Naive B cell (primary cell): ENCODE measurements around the gene GRM3. TPM values are rescaled to one million over a fixed set of nuclear protein-coding genes. Genes with fewer than 3 reads are reported as not detected.
A peak's percentile ranks its signal among the peaks of the same experiment; 100 is the strongest.

Source experiments
- ATAC-seq, 2 donors: fragments of 150-1000 bp; cut with Tn5 transposase; 2 replicates each; pipeline ENCODE4 v1.10.0; 2021; ENCODE audit warnings: low read depth in 2 of 2, mild to moderate bottlenecking in 2 of 2, moderate library complexity in 2 of 2
- DNase-seq: peaks from one replicate; pipeline ENCODE4 v3.0.0; 2022
- H3K27ac Mint-ChIP-seq, 6 donors: one replicate each; pipeline ENCODE4 v1.8.0; 2020 to 2022; ENCODE audit warnings: mild to moderate bottlenecking in 6 of 6, mixed read lengths in 6 of 6, moderate library complexity in 5 of 6, inconsistent platforms in 2 of 6
- H3K27me3 Mint-ChIP-seq, 3 donors: one replicate each; pipeline ENCODE4 v1.8.0; 2021 to 2022; ENCODE audit warnings: mixed read lengths in 3 of 3, mild to moderate bottlenecking in 1 of 3
- H3K36me3 Mint-ChIP-seq, 2 donors: one replicate each; pipeline ENCODE4 v1.8.0; 2020 to 2022; ENCODE audit warnings: mixed read lengths in 2 of 2, inconsistent platforms in 1 of 2, mild to moderate bottlenecking in 1 of 2
- H3K4me1 Mint-ChIP-seq, 3 donors: one replicate each; pipeline ENCODE4 v1.8.0; 2020 to 2022; ENCODE audit warnings: mixed read lengths in 3 of 3, inconsistent platforms in 1 of 3, mild to moderate bottlenecking in 1 of 3, moderate library complexity in 1 of 3
- H3K4me3 Mint-ChIP-seq, 8 donors: one replicate each; pipeline ENCODE4 v1.8.0; 2020 to 2022; ENCODE audit warnings: mild to moderate bottlenecking in 8 of 8, mixed read lengths in 8 of 8, moderate library complexity in 8 of 8, inconsistent platforms in 2 of 8
- H3K9me3 Mint-ChIP-seq, 7 donors: one replicate each; pipeline ENCODE4 v1.8.0; 2020 to 2022; ENCODE audit warnings: mixed read lengths in 7 of 7, mild to moderate bottlenecking in 5 of 7, inconsistent platforms in 2 of 7, moderate library complexity in 1 of 7
- polyA plus RNA-seq, 6 donors: library from polyadenylated mRNA; unstranded; fragments of 300-500 nt; fragmentation: Illumina TruSeq; gene quantifications; one replicate each; pipeline ENCODE4 v1.2.3, GENCODE V29; 2021; ENCODE audit warnings: low read depth in 6 of 6

Gene GRM3
- polyA plus RNA-seq, 6 donors from 2014 or later = 0.05 to 0.06 TPM; not detected in 4

DNA sequence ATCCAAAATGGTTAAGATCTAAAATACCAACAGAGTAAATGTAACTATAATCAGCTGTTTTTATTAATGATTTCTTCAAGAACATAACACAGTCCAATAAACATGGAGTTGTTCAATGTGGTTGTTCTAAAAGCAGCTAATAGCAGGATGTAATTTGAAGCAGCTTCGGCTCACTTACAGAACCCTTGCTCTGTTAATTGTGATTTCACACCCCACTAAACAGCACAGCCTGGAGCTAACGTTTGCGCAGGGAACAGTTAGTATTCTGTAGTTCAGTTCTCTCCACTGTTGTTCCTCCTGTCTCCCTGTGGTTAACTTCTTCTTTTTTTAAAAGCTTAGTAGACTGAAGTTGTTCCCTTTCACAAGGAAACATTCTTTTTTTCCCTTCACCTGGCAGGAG is 104.0 kb downstream of the GRM3 start:
- Mint-ChIP-seq H3K4me3 (no peak overlapping the region), H3K4me1 (no peaks in the 10 kb centered on the region), H3K27ac (no peak overlapping the region), H3K9me3 (peaks cover 0 to 4% (median 0%) of the 10 kb centered on the region in 7 donors), H3K27me3 (no peaks in the 10 kb centered on the region), H3K36me3 (no peaks in the 10 kb centered on the region)
- DNase-seq (no peak), ATAC-seq (no peak)

DNA sequence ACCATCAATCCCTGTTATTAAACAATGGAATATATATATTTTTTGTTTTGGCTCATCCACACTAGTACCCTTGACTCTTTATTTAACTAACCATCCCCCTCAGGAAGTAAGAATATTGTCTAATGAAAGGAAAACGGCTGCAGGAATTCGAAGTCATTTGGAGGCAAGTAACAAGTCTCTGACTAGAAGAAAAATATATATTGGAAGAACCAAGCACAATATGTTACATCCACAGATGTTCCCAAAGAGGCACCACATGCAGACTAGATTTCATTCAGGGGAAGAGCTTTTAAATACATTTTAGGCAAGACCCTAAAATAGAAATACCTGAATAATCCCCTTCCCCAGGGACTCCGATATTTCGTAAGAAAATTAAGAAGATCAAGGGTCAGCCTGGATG is 104.5 kb downstream of the GRM3 start:
- Mint-ChIP-seq H3K27me3 (no peaks in the 10 kb centered on the region), H3K27ac (no peak overlapping the region), H3K9me3 (peaks cover 0 to 4% (median 0%) of the 10 kb centered on the region in 7 donors), H3K36me3 (no peaks in the 10 kb centered on the region), H3K4me3 (no peak overlapping the region), H3K4me1 (no peaks in the 10 kb centered on the region)
- DNase-seq (no peak), ATAC-seq (no peak)

DNA sequence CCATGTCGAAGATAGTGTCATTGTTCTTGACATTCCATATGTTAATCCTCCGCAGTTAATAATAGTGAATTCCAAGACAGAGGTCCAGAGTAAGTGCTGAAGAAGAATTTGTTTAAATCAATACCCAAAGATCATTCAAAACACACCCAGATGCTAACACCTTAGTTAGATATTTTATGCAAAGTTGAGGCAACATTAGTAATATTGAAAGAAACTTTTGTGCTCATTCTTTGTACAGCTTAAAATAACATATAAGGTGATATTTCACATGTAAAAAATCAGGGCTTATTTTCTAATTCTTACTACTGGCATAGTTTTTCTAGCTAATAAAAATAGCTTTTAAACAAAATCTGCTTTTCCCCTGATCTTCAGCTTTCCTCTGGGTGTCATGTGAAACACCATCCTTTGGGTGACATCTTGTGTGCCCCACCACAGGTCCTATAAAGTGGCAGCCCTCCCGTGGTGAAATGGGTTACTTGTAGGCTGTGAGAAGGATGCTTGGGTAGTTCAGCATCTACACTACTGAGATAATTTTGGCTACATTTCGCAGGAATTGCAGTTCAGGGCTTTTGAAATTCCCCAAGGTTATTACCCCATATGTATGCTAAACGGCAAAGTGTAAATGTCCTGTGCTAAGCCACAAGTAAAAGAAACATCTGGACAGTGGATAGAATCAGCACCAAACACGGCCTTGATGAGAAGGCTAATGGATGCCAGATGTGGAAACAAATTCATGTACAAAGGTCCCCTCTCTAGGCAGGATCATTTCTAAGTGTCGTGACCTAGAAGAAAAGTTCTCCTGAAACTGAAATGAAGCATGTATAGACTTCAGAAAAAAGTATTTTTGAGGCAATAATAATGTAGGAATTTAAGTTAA is 105.4 kb downstream of the GRM3 start:
- H3K4me3 Mint-ChIP-seq = no peak overlapping the region
- H3K27ac Mint-ChIP-seq = no peak overlapping the region
- H3K9me3 Mint-ChIP-seq = peaks cover 0 to 4% (median 0%) of the 10 kb centered on the region in 7 donors
- no peaks in the 10 kb centered on the region for H3K27me3 Mint-ChIP-seq
- ATAC-seq (no peak), DNase-seq (no peak)
- H3K36me3 Mint-ChIP-seq = no peaks in the 10 kb centered on the region
- H3K4me1 Mint-ChIP-seq = no peaks in the 10 kb centered on the region

DNA sequence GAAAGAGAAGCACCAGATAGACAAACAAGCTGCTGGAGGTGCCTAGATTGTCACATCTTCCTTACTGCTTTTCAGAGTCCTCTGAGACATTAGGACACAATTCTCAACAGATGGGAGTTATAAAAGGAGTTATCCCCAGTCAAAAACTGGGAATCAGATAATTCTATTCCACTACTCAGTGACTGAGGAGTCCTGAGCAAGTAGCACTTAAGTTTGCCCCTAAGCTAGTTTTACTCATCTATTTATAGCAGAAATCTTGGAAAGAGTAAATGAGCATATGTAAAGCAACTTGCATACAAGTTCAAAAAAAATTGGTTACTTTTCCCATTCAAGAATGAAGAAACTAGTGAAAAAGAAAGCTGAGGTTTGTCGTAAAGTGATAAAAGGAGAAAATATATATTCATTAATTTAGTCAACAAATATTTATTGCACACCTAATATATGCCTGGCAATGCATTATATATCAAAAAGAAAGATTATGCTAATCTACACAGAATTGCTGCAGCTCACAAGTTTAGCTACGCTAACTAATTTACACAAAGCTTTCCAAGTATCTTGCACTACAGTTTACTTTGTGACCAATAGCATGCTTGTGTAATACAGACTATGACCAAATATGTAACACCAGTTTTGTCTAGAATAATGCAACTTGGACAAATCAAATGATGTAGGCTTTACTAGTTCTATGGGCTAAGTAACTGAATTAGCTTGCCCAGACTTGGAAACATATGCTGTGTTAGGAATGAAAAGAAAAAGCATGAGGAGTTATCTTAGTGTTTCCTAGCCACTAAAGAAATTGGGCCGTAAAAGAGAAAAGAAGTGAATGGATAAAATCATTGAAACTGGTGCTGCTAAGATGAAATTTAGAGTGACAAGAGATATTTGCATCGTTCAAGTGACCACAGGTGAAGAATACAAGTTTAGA is 106.3 kb downstream of the GRM3 start:
- no peak overlapping the region for H3K27ac Mint-ChIP-seq

DNA sequence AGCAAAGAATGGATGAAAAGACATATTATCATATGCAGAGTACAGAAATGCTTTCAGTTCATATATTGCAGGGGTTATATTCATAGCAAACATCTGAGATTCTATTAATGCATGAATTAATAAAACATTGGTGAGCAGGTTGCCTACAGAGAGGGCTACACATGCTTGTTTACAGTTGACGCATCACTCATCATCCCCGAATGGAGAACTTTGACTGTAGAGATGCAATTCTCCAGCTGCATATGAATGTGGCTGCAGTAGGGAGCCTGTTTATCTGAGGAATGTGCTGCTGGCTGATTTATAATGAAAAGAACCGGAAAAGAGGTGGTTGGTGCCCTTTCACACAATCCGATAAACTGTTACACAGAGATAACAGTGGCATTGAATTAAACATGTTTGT is 116.5 kb downstream of the GRM3 start:
- DNase-seq = no peak
- no peaks in the 10 kb centered on the region for H3K4me1 Mint-ChIP-seq
- H3K9me3 Mint-ChIP-seq = peaks cover 0 to 4% (median 0%) of the 10 kb centered on the region in 7 donors
- H3K4me3 Mint-ChIP-seq = no peak overlapping the region
- H3K27ac Mint-ChIP-seq = no peak overlapping the region
- ATAC-seq = no peak
- no peaks in the 10 kb centered on the region for H3K27me3 Mint-ChIP-seq
- H3K36me3 Mint-ChIP-seq = no peaks in the 10 kb centered on the region

More for the DNA sequence above, 106.3 kb downstream of the GRM3 start:
- H3K27me3 Mint-ChIP-seq = no peaks in the 10 kb centered on the region
- DNase-seq (no peak), ATAC-seq (no peak)
- no peaks in the 10 kb centered on the region for H3K4me1 Mint-ChIP-seq
- no peak overlapping the region for H3K4me3 Mint-ChIP-seq
- peaks cover 0 to 2% (median 0%) of the 10 kb centered on the region in 7 donors for H3K9me3 Mint-ChIP-seq
- no peaks in the 10 kb centered on the region for H3K36me3 Mint-ChIP-seq

DNA sequence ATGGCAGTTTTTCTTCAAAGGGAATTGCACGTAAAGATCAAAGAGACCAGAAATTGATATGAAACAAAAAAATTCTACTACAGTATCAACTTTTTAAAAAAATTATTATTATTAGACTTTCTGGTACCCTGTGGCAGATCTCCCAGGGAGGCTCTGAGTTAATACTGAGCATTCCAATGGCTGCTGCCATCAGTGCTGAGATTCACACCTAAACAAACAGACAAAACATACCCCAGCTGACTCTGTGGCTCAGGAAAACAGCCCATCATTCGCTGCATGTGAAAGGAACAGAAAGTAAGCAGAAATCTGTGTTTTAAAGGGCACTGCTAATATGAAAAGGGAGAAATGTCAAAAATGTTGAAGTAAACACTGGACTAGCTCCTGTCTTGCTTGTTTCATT is 118.4 kb downstream of the GRM3 start:
- no peak for DNase-seq
- Mint-ChIP-seq H3K36me3 (no peaks in the 10 kb centered on the region), H3K9me3 (peaks cover 0 to 4% (median 0%) of the 10 kb centered on the region in 7 donors), H3K4me1 (no peaks in the 10 kb centered on the region), H3K27ac (no peak overlapping the region), H3K27me3 (no peaks in the 10 kb centered on the region), H3K4me3 (no peak overlapping the region)
- ATAC-seq = no peak

DNA sequence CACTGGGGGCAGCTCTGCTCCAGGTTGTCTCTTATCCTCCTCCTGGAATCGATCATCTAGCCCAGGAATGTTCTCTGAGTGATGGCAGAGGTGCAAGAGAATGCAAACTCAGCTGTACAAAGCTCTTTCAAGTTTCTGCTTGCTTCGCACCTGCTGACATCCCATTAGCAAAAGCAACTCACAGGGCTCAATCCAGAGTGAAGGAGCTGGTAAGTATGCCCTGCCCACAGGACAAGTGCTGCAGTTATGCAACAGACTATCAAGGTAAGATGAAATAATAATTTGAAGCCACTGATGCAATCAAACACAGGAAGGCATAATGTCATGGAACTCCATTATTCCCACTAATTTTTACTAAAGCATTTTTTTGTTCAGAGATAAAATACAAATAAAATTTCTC is 122.2 kb downstream of the GRM3 start:
- H3K4me3 Mint-ChIP-seq = no peak overlapping the region
- peaks cover 0 to 4% (median 0%) of the 10 kb centered on the region in 7 donors for H3K9me3 Mint-ChIP-seq
- ATAC-seq = no peak
- no peaks in the 10 kb centered on the region for H3K4me1 Mint-ChIP-seq
- no peaks in the 10 kb centered on the region for H3K36me3 Mint-ChIP-seq
- DNase-seq = no peak
- no peak overlapping the region for H3K27ac Mint-ChIP-seq
- H3K27me3 Mint-ChIP-seq = no peaks in the 10 kb centered on the region

DNA sequence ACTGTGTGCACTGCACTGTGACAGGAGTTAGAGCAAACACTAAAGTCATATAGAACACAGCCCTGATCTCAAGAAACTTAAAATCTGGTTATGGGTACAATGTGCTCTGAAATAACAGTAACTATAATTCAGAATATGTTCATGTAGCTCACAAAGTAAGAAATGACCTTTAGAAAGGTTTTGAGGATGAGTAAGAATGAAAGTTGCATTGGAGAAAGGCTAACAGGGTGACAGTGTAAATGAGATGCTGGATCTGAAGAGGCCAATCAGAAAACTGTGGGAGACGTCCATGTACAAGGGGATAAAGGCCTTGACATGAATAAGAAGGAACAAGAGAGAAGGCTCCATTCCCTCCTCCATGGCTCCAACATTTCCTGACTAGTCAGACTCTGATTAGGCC is 124.7 kb downstream of the GRM3 start:
- DNase-seq (no peak), ATAC-seq (no peak)
- no peaks in the 10 kb centered on the region for H3K36me3 Mint-ChIP-seq
- H3K27me3 Mint-ChIP-seq = no peaks in the 10 kb centered on the region
- H3K9me3 Mint-ChIP-seq = peaks cover 0 to 4% (median 0%) of the 10 kb centered on the region in 7 donors
- H3K27ac Mint-ChIP-seq = no peak overlapping the region
- H3K4me1 Mint-ChIP-seq = no peaks in the 10 kb centered on the region
- no peak overlapping the region for H3K4me3 Mint-ChIP-seq

DNA sequence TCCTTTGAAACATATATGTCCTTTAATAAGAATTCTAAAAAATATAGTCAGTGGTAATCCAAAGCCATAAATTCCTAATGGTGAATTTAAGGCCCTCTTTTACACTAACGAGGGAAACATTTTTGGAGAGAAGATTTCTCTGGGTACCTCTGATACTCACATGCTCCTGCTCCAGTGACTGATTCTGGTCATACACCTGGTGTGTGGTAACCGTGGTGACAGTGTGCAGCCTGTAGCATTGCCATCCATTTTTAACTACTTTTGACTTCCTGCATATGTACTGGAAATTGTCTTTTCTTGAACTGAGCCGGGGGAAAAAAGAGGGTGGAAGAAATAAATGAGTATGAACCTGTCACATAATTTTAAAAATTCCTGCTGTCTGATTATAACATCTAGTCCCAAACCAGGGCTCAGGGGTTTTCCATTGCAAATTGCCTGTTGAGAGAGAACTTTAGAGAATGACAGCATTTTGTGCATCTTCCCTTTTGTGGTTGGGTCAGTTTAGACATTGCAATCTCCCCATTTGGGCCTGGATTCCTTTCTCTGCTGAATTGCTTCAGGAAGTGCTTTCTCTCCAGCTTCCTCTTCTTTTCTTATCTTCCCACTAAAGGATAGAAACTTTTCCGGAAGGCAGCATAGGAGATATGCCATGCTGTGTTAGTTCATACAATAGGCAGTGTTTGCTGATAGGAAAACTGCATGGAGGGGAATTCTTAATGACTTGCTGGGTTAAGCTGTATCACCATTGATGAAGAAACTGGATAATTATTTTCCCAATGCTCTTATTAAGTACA is 125.5 kb downstream of the GRM3 start:
- Mint-ChIP-seq H3K4me3 (no peak overlapping the region), H3K9me3 (no peaks in the 10 kb centered on the region), H3K27ac (no peak overlapping the region), H3K27me3 (no peaks in the 10 kb centered on the region), H3K36me3 (no peaks in the 10 kb centered on the region), H3K4me1 (no peaks in the 10 kb centered on the region)
- DNase-seq (no peak), ATAC-seq (no peak)

DNA sequence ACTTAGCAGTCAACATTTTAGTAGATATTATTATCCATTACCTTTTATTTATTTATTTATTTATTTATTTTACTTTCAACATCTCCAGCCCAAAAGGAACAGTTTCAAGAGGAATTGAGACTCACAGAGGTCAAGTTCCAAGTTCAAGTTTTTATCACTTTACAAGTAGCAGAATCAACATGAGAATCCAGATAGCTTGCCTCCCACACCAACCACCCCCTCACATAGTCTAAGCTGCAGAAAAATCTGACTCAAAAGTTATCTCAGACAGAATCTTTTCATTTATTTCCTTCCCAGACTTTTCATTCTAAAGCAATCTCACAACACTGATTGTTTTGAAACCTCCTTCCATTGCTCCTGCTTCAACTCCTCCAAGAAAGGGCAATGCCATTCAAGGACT is 129.6 kb downstream of the GRM3 start:
- no peak for ATAC-seq

DNA sequence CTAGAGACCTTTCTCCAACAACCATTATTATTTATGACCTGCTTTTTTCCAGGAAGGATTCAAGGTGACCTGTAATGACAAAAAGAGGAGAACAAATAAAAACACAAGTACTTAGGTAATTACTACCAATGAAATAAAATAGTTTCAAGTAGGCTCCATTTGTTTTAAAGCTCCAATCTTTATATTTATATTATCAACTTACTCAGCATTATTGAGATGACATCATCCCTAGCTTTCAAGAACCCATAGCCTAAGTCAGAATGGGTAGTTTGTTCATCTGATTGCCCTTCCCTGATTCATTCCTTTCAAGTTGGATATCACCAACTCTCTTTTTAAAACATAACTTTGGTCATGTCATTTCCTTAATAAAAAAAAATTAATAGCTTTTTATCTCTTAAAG is 131.5 kb downstream of the GRM3 start:
- ATAC-seq (no peak), DNase-seq (no peak)
- H3K36me3 Mint-ChIP-seq = no peaks in the 10 kb centered on the region
- H3K4me1 Mint-ChIP-seq = no peaks in the 10 kb centered on the region
- peaks cover 0 to 4% (median 0%) of the 10 kb centered on the region in 7 donors for H3K9me3 Mint-ChIP-seq
- H3K4me3 Mint-ChIP-seq = no peak overlapping the region
- H3K27me3 Mint-ChIP-seq = no peaks in the 10 kb centered on the region
- H3K27ac Mint-ChIP-seq = no peak overlapping the region

More for the DNA sequence above, 129.6 kb downstream of the GRM3 start:
- no peak overlapping the region for H3K27ac Mint-ChIP-seq
- no peaks in the 10 kb centered on the region for H3K36me3 Mint-ChIP-seq
- H3K27me3 Mint-ChIP-seq = no peaks in the 10 kb centered on the region
- no peak for DNase-seq
- no peaks in the 10 kb centered on the region for H3K4me1 Mint-ChIP-seq
- no peaks in the 10 kb centered on the region for H3K9me3 Mint-ChIP-seq
- no peak overlapping the region for H3K4me3 Mint-ChIP-seq

DNA sequence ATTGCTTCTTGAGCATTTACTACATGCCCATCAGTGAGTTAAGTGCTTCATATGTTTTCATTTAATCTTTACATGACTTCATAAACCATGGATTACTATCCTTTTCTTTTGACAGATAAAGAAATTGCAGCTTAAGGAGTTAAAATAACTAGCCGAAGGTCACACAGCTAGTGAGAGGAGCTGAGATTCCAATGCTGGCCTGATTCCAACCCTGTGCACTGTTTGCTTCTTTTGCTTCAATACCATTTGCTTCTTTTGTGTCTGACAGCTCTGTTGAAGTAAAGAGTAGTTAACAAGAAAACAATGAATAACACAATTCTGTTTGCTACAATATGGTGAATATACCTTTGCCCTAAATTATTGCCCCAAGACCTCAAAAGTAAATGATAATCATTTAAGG is 132.4 kb downstream of the GRM3 start:
- H3K36me3 Mint-ChIP-seq = no peaks in the 10 kb centered on the region
- ATAC-seq (no peak), DNase-seq (no peak)
- H3K4me1 Mint-ChIP-seq = no peaks in the 10 kb centered on the region
- no peak overlapping the region for H3K4me3 Mint-ChIP-seq
- peaks cover 0 to 8% (median 0%) of the 10 kb centered on the region in 7 donors for H3K9me3 Mint-ChIP-seq
- H3K27me3 Mint-ChIP-seq = no peaks in the 10 kb centered on the region
- H3K27ac Mint-ChIP-seq = peak overlapping the region in 1 of 6 donors; percentile 9

DNA sequence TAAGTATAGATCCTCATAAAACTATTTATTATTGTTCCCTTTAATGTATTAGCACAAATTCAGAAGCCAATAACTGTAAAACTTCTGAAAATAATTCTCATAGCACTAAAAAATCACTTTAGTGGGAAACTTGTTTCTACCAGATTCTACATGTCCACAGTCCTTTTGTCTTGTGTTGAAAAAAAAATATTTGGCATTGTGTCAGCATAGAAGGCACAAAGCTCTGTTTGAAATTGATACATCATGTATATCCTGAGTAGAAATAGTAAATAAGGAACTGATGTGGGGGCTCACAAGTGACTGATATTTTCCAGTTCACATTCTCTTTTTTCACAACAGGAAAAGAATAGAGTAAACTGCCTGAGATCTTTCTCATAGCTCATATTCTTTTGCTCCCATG is 134.6 kb downstream of the GRM3 start:
- H3K27ac Mint-ChIP-seq = no peak overlapping the region
- no peak overlapping the region for H3K4me3 Mint-ChIP-seq
- H3K27me3 Mint-ChIP-seq = no peaks in the 10 kb centered on the region
- no peaks in the 10 kb centered on the region for H3K4me1 Mint-ChIP-seq
- DNase-seq (no peak), ATAC-seq (no peak)
- H3K36me3 Mint-ChIP-seq = no peaks in the 10 kb centered on the region
- H3K9me3 Mint-ChIP-seq = peaks cover 0 to 8% (median 0%) of the 10 kb centered on the region in 7 donors
